OCI-LY3 (cell line): ENCODE measurements around the gene CLEC4C.

Experiments used
- H2AFZ ChIP-seq: fragments of 200-600, 300-600 bp; shearing (Covaris generic); 2 replicates; pipeline ENCODE4 v1.6.0; 2014; ENCODE audit warnings: antibody characterized with exemption, low read depth, low read length
- H3K27ac ChIP-seq: fragments of 200-600, 300-600 bp; sonication (generic); 2 replicates; pipeline ENCODE4 v1.5.1; 2014; ENCODE audit warnings: mild to moderate bottlenecking, low read length, moderate library complexity, mixed read lengths
- H3K27me3 ChIP-seq: fragments of 200-600, 300-600 bp; sonication (generic); 2 replicates; pipeline ENCODE4 v1.6.1; 2014; ENCODE audit warnings: low read depth, low read length, mixed read lengths
- H3K36me3 ChIP-seq: fragments of 200-600, 300-600 bp; sonication (generic); replicated peaks from 2 replicates; pipeline ENCODE3; 2014; ENCODE audit warnings: low read depth, low read length, mixed read lengths
- H3K4me1 ChIP-seq: fragments of 300-600, 200-600 bp; sonication (generic); 2 replicates; pipeline ENCODE4 v1.6.1; 2014; ENCODE audit warnings: low read length, mixed read lengths
- H3K4me2 ChIP-seq: fragments of 200-600, 300-600 bp; sonication (generic); 2 replicates; pipeline ENCODE4 v1.6.1; 2014; ENCODE audit warnings: low read length, mixed read lengths
- H3K4me3 ChIP-seq: fragments of 300-600, 200-600 bp; sonication (generic); 2 replicates; pipeline ENCODE4 v1.5.1; 2014; ENCODE audit warnings: antibody characterized with exemption, mild to moderate bottlenecking, low read length, moderate library complexity
- H3K79me2 ChIP-seq: fragments of 300-600, 200-600 bp; shearing (Covaris generic); 2 replicates; pipeline ENCODE4 v1.6.1; 2014; ENCODE audit warnings: mild to moderate bottlenecking, low read length, mixed read lengths
- H3K9ac ChIP-seq: fragments of 300-600, 200-600 bp; shearing (Covaris generic); 2 replicates; pipeline ENCODE4 v1.6.0; 2014; ENCODE audit warnings: mild to moderate bottlenecking, low read length, moderate library complexity
- H3K9me3 ChIP-seq: fragments of 200-600, 300-600 bp; shearing (Covaris generic); 2 replicates; pipeline ENCODE4 v1.6.1; 2014; ENCODE audit warnings: low read length, mixed read lengths; ENCODE audit not compliant: insufficient read depth
- H4K20me1 ChIP-seq: fragments of 200-600, 300-600 bp; sonication (generic); 2 replicates; pipeline ENCODE4 v1.6.1; 2016; ENCODE audit warnings: low read length, mixed read lengths; ENCODE audit not compliant: insufficient read depth
- EZH2phosphoT487 ChIP-seq: fragments of 200-600 bp; shearing (Covaris generic); IDR thresholded peaks from 2 replicates; pipeline ENCODE4 v1.6.1; 2018; ENCODE audit warnings: antibody characterized with exemption, mixed run types, low read depth
- TF ChIP-seq, protein P1 (sequence below): fragments of 200-600, 300-600 bp; sonication (generic); IDR thresholded peaks from 2 replicates; pipeline ENCODE4 v1.5.1; 2014; ENCODE audit warnings: antibody characterized with exemption, low read length, low read depth

The CLEC4C gene

DNA sequence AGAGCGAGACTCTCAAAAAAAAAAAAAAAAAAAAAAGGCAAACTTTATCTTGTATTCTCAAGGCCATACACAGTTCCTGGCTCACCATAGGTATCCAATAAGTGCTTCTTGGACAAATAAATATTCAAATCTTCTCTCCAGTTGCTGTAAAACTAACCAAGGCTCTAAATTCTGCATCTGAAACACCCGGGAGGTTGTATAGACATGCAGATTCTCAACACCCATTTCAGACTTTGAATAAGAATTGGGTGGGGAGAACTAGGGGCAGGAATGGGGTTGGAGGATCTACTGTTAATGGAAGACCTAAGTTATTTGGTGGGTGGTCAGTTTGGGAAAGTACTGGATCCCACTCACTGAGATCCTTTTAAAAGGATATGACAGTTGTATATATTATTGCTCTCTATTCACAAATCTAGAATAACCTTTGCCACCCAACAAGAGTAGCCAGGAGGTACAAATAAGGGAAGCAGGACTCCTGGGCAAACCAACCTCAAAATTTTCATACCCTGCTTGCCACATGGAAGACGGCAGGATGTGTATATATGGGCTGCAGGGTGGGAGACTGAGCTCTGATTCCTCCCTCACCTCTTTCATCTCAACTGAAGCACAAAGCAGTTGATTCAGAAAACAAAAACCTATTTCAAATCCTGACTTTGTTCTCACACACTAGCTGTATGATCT, 52.5 kb downstream of the CLEC4C start:
- Histone ChIP-seq H3K27ac (no peak overlapping the region), H3K4me1 (peaks cover 5% of the 10 kb centered on the region; the same call in 1 of the 2 replicates), H2AFZ (no peak overlapping the region), H3K9ac (no peak overlapping the region), H3K4me3 (no peak overlapping the region), H3K27me3 (no peaks in the 10 kb centered on the region), H3K36me3 (no peaks in the 10 kb centered on the region), H3K4me2 (no peak overlapping the region), H3K9me3 (no peaks in the 10 kb centered on the region), H4K20me1 (no peaks in the 10 kb centered on the region), H3K79me2 (no peaks in the 10 kb centered on the region)
- TF ChIP-seq EZH2phosphoT487 = no peak
- TF ChIP-seq, protein P1, sequence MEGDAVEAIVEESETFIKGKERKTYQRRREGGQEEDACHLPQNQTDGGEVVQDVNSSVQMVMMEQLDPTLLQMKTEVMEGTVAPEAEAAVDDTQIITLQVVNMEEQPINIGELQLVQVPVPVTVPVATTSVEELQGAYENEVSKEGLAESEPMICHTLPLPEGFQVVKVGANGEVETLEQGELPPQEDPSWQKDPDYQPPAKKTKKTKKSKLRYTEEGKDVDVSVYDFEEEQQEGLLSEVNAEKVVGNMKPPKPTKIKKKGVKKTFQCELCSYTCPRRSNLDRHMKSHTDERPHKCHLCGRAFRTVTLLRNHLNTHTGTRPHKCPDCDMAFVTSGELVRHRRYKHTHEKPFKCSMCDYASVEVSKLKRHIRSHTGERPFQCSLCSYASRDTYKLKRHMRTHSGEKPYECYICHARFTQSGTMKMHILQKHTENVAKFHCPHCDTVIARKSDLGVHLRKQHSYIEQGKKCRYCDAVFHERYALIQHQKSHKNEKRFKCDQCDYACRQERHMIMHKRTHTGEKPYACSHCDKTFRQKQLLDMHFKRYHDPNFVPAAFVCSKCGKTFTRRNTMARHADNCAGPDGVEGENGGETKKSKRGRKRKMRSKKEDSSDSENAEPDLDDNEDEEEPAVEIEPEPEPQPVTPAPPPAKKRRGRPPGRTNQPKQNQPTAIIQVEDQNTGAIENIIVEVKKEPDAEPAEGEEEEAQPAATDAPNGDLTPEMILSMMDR = no peak

DNA sequence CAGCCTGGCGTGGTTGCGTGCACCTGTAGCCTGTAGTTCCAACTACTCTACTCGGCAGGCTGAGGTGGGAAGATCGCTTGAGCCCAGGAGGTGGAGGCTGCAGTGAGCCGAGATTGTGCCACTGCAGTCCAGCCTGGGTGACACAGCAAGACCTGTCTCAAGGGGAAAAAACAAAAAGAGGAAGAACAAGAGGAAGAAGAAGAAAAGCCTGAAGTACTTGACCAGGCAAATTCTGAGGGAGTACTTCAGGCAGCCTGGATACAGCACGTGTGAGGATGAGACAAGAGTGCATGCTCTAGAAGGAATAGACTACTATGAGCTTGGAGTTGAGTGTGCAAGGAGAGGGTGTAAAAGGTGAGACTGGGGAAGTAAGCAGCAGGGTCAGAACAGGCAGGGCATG, 53.4 kb downstream of the CLEC4C start:
- H3K9me3 ChIP-seq = no peaks in the 10 kb centered on the region
- H3K27ac ChIP-seq = no peak overlapping the region

DNA sequence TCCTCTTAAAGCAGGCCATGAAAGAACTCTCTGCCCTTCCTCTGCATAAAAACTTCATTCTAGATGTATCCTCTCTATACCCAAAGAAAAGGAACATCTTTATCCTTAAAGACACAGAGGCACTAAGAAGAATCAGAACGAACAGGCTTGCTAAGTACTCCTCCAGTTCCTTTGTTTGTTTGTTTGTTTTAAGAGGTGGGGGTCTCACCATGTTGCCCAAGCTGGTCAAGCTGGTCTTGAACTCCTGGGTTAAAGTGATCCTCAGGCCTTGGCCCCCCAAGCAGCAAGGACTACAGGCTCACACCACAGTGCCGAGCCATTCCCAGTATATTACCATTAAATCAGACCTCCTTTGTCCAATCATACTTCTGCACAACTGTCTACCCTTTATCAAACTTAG, 65.6 kb downstream of the CLEC4C start:
- Histone ChIP-seq H3K4me3 (no peak overlapping the region), H3K79me2 (no peaks in the 10 kb centered on the region), H3K9ac (no peak overlapping the region), H3K9me3 (no peaks in the 10 kb centered on the region), H3K4me1 (peaks cover 42% of the 10 kb centered on the region), H4K20me1 (no peaks in the 10 kb centered on the region), H3K36me3 (no peaks in the 10 kb centered on the region), H2AFZ (no peak overlapping the region), H3K4me2 (no peak overlapping the region), H3K27me3 (no peaks in the 10 kb centered on the region), H3K27ac (no peak overlapping the region)
- no peak for TF ChIP-seq EZH2phosphoT487
- TF ChIP-seq, protein P1 = no peak

More for the DNA sequence above, 53.4 kb downstream of the CLEC4C start:
- Histone ChIP-seq H3K9ac (no peak overlapping the region), H3K4me1 (peaks cover 5% of the 10 kb centered on the region; the same call in 1 of the 2 replicates), H2AFZ (no peak overlapping the region), H3K79me2 (no peaks in the 10 kb centered on the region), H3K36me3 (no peaks in the 10 kb centered on the region), H4K20me1 (no peaks in the 10 kb centered on the region), H3K4me3 (no peak overlapping the region), H3K4me2 (no peak overlapping the region), H3K27me3 (no peaks in the 10 kb centered on the region)
- no peak for TF ChIP-seq EZH2phosphoT487
- TF ChIP-seq, protein P1 = no peak
